Transverse colon (tissue), 4 donors: ENCODE data around the gene PIEZO1. TPM values are rescaled to one million over a fixed set of nuclear protein-coding genes. Genes with fewer than 3 reads are reported as not detected.

Experiments
- DNase-seq: peaks from one replicate; pipeline ENCODE4 v3.0.0-alpha.2; 2019
- H3K27ac ChIP-seq, 4 donors: fragments of 200-600 bp; sonication (generic); 2 replicates each; pipeline ENCODE4 v1.5.1; 2016 to 2018; ENCODE audit warnings: inconsistent platforms in 4 of 4
- H3K27me3 ChIP-seq: fragments of 200-600 bp; sonication (generic); 2 replicates; pipeline ENCODE4 v1.5.1; 2017; ENCODE audit warnings: inconsistent platforms
- H3K36me3 ChIP-seq, 4 donors: fragments of 200-600 bp; sonication (generic); 2 replicates each; pipeline ENCODE4 v1.5.1; 2017 to 2019; ENCODE audit warnings: inconsistent platforms in 4 of 4
- H3K4me1 ChIP-seq, 4 donors: fragments of 200-600 bp; sonication (generic); 2 replicates each; pipeline ENCODE4 v1.5.1; 2017 to 2020; ENCODE audit warnings: inconsistent platforms in 4 of 4
- H3K4me3 ChIP-seq, 4 donors: fragments of 200-600 bp; sonication (generic); 1 replicate in 1 of 4; 2 replicates in 3 of 4; pipeline versions ENCODE4 v1.5.1 to v1.6.1; 2017 to 2019; ENCODE audit warnings: inconsistent platforms in 4 of 4
- H3K9me3 ChIP-seq, 2 donors: fragments of 200-600 bp; sonication (generic); 2 replicates each; pipeline ENCODE4 v1.5.1; 2017 to 2019; ENCODE audit warnings: inconsistent platforms in 2 of 2
- CTCF ChIP-seq, 5 experiments: fragments of 200-600 bp in 3 of 5; fragments of 450-650 bp in 2 of 5; sonication (generic) in 3 of 5; IDR thresholded peaks; 1 replicate in 2 of 5; 2 replicates in 3 of 5; pipeline ENCODE4 v1.5.1; 2016 to 2017; ENCODE audit warnings: antibody characterized with exemption in 5 of 5, inconsistent platforms in 3 of 5, mild to moderate bottlenecking in 2 of 5, moderate library complexity in 1 of 5
- EP300 ChIP-seq: sonication (generic); formaldehyde crosslinking; IDR thresholded peaks from one replicate; pipeline ENCODE4 v1.6.1; 2017; ENCODE audit warnings: antibody characterized with exemption, low read depth
- POLR2A ChIP-seq: fragments of 450-650 bp; IDR thresholded peaks from one replicate; pipeline ENCODE4 v1.6.1; 2016; ENCODE audit warnings: antibody characterized with exemption, mild to moderate bottlenecking, moderate library complexity
- POLR2AphosphoS5 ChIP-seq, 3 donors: sonication (generic); formaldehyde crosslinking; IDR thresholded peaks; one replicate each; pipeline ENCODE4 v1.6.1; 2016; ENCODE audit warnings: antibody characterized with exemption in 3 of 3
- WGBS, 2 donors: methylation state at CpG; one replicate each; pipeline ENCODE4 v1.1.5; 2018; ENCODE audit warnings: low coverage in 1 of 2; 5-methylcytosine and 5-hydroxymethylcytosine counted together
- in situ Hi-C, 4 donors: fragments of 200-750 bp; cut with MboI; loops; one replicate each; pipeline versions ENCODE4 v1.15.0 to v1.15.1; 2017; ENCODE audit warnings: low sequenced_read_pairs in 3 of 4, low pct_ligation_motif_present in 1 of 4, low pct_unique_long_range_greater_than_20kb in 1 of 4
- intact Hi-C: fragments of 100-400 bp; cut with DNase I; formaldehyde crosslinking; loops from one replicate; pipeline ENCODE4 v1.15.1; 2023; ENCODE audit warnings: low total_unique reads
- total RNA-seq, 4 donors: library from RNA; depleted of rRNA; stranded (reverse); fragments of >200 nt; gene quantifications; one replicate each; pipeline ENCODE4 v1.1.0, GENCODE V29; 2016

Gene PIEZO1
- total RNA-seq, 4 donors from 2014 or later = 133 to 546 (median 179) TPM

GRCh38 chr16:88763502-88764053 lies 21.4 kb downstream of the PIEZO1 start:
- Histone ChIP-seq H3K27me3 (no peaks in the 10 kb centered on the region), H3K36me3 (no peaks in the 10 kb centered on the region), H3K4me3 (no peak overlapping the region), H3K9me3 (no peaks in the 10 kb centered on the region), H3K27ac (peak overlapping the region; percentile 17 to 89 (median 86)), H3K4me1 (peaks cover 41 to 77% (median 67%) of the 10 kb centered on the region in 4 donors)
- intact Hi-C loops (no loop called here), in situ Hi-C loops (no loop called here)
- no peak for DNase-seq
- TF ChIP-seq EP300 (no peak), POLR2A (no peak), POLR2AphosphoS5 (IDR thresholded peaks at IDR 0.05) (no peak), CTCF (IDR thresholded peaks at IDR 0.05) (no peak)
- WGBS, 2 donors = 48 to 68% methylated on average over 3 to 14 of the region's 14 CpGs

- H3K27ac ChIP-seq = peak overlapping the region; percentile 17 to 89 (median 86)
- no peaks in the 10 kb centered on the region for H3K27me3 ChIP-seq
These were observed 22.1 kb downstream of the PIEZO1 start for GRCh38 chr16:88762941-88763340.

DNA sequence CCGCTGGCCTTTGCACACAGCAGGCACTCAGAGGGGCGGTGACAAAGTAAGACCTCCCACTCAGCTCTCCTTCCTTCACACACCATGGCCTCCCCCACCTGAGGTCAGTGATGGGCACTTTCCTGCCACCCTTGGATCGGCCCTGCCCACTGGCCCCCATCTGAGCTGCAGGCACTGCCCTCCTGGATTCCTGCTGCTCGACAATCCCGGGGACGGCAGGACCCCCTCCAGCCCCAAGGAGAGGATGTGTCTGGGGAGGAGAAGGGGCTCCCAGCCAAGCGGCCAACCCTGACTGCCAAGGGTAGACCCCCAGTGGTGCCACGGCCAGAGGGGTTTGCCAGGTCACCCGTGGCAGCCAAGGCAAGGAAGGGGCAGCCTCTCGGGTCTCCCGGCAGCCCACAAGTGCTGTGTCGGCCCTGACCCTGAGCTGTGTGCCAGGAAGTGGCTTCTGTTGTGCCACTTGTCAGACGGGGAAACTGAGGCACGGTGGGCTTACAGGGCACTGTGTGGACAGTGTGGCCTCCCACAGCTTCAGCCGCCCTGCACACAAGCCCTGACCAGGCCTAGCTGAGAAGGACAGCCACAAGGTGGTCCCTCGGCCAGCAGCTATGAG lies 22.7 kb downstream of the PIEZO1 start:
- DNase-seq = no peak
- intact Hi-C loops = no loop called here
- 85% methylated on average over 15 of the region's 16 CpGs; no CpG with 5 or more reads in 1 of the 2 donors for WGBS, 2 donors
- no peak overlapping the region for H3K4me3 ChIP-seq
- peak overlapping the region; percentile 72 to 89 (median 86) for H3K27ac ChIP-seq
- no peaks in the 10 kb centered on the region for H3K36me3 ChIP-seq
- no peaks in the 10 kb centered on the region for H3K27me3 ChIP-seq
- H3K4me1 ChIP-seq = peaks cover 31 to 72% (median 57%) of the 10 kb centered on the region in 4 donors
- H3K9me3 ChIP-seq = no peaks in the 10 kb centered on the region
- in situ Hi-C loops = no loop called here
- TF ChIP-seq POLR2AphosphoS5 (IDR thresholded peaks at IDR 0.05) (no peak), CTCF (IDR thresholded peaks at IDR 0.05) (no peak), POLR2A (no peak), EP300 (no peak)

More at GRCh38 chr16:88762941-88763340, 22.1 kb downstream of the PIEZO1 start:
- H3K4me3 ChIP-seq = no peak overlapping the region
- no peak for DNase-seq
- H3K9me3 ChIP-seq = no peaks in the 10 kb centered on the region
- H3K4me1 ChIP-seq = peaks cover 37 to 75% (median 63%) of the 10 kb centered on the region in 4 donors
- no peak for TF ChIP-seq EP300
- no peak for TF ChIP-seq CTCF (IDR thresholded peaks at IDR 0.05)
- TF ChIP-seq POLR2A = no peak
- intact Hi-C loops = no loop called here
- 90% methylated on average over 3 of the region's 10 CpGs; no CpG with 5 or more reads in 1 of the 2 donors for WGBS, 2 donors
- in situ Hi-C loops = no loop called here
- H3K36me3 ChIP-seq = no peaks in the 10 kb centered on the region

GRCh38 chr16:88761830-88762229 lies 23.2 kb downstream of the PIEZO1 start:
- H3K9me3 ChIP-seq = no peaks in the 10 kb centered on the region
- no peaks in the 10 kb centered on the region for H3K27me3 ChIP-seq
- in situ Hi-C loops = no loop called here
- H3K36me3 ChIP-seq = no peaks in the 10 kb centered on the region
- peak; percentile 56 for DNase-seq
- 51% methylated on average over 10 of the region's 10 CpGs; no CpG with 5 or more reads in 1 of the 2 donors for WGBS, 2 donors
- intact Hi-C loops = no loop called here
- peaks cover 31 to 68% (median 53%) of the 10 kb centered on the region in 4 donors for H3K4me1 ChIP-seq
- no peak overlapping the region for H3K4me3 ChIP-seq
- H3K27ac ChIP-seq = peak overlapping the region; percentile 72 to 89 (median 86)
- no peak for TF ChIP-seq EP300
- no peak for TF ChIP-seq POLR2A
- no peak for TF ChIP-seq CTCF (IDR thresholded peaks at IDR 0.05)
- TF ChIP-seq POLR2AphosphoS5 (IDR thresholded peaks at IDR 0.05) = no peak
